HG02759 (cell line): ENCODE results near the gene POLR3GL.
A peak's percentile ranks its signal among the peaks of the same experiment; 100 is the strongest.
"Not testable (repeated sequence)": the region's sequence is repeated elsewhere in the genome, so short reads cannot be mapped to it uniquely, and the experiment has no call there.

Source experiments
- ATAC-seq: cut with Tn5 transposase; IDR thresholded peaks from one replicate; pipeline ENCODE4 v1.9.1; 2021; ENCODE audit warnings: mild to moderate bottlenecking, moderate library complexity; ENCODE audit not compliant: unreplicated experiment

POLR3GL gene

DNA sequence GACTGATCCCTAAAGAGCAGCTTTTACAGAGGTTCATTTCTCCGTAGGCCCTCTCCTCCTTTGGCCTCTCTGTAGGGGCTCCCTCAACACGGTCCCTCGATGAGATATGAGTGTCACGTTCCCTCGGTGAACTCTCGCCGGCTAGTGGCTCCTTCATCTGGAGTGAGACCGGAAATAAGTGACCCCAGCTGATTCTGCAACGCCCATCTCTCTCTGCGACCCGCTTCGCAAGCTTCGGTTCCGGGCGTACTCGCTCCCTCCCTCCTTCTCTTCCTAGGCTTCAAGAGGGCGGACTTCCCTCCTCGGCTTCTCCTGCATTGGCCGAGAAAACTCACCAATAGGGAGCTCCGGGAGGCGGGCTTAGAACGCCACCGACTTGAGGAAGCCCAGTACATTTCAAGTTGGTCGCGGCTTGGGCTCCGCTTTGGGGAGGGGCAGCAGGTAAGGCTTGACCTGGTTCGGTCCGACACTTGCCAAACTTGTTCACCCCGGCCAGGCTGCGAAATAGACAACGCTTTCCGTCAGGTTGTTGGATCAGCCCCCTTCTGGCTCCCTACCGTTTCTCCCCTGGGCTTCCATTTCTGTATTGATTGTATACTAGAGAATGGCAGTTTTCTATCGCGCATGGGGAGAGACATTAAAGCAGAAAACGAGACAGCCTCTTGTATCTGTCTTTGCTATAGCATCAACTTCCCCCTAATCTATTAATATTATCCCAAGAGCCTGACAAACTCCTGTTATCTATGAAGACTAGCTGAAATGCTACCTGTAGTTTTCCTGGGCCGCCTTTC is at the start of gene POLR3GL, which contains the start of gene ANKRD34A:
POLR3GL (plus strand) TSS at position 363 of the 791 bp plus-strand sequence. CDS start 10,176 bp downstream, outside the sequence.
ANKRD34A (minus strand) TSS at position 248 of the 791 bp plus-strand sequence. CDS start 2,816 bp downstream, outside the sequence.
- peak; percentile 90 for ATAC-seq

DNA sequence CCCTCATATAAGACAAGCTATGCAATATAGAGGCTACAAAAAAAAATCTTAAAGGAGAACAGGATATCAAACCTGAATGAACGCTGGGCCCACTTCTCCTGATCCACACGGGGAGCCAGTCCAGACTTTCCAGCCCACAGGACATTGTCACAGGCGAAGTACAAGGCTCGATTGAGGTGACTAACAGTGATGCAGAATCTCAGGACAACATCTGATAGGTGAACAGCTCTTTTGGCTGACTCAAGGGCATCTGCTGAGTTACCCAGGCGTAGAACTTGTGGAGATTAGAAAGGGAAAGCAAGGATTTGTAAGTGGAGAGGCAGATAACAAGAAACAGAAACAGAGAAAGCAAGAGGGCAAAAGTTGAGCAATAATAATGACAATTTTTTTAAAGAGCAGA is 47.7 kb upstream of the POLR3GL start:
- ATAC-seq = no peak

DNA sequence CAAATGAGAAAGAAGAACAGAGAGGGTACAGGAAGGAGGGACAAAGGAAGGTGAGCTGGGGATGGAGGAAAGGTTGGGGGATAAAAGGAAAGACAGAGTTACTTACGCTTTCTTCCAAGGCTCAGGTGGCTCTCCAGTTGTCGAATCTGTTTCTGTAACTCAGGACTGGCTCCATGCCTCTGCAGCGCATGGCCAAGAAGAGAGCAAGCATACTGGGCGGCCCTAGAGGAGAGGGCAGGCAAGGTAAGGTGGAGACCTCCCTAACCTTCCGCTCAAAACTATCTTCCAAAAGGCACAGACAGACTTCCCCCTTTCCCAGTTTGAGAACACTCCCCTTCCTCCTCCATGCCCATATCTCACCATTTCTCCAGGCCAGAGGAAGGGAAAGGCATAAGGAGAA is 46.9 kb upstream of the POLR3GL start:
- ATAC-seq = no peak

DNA sequence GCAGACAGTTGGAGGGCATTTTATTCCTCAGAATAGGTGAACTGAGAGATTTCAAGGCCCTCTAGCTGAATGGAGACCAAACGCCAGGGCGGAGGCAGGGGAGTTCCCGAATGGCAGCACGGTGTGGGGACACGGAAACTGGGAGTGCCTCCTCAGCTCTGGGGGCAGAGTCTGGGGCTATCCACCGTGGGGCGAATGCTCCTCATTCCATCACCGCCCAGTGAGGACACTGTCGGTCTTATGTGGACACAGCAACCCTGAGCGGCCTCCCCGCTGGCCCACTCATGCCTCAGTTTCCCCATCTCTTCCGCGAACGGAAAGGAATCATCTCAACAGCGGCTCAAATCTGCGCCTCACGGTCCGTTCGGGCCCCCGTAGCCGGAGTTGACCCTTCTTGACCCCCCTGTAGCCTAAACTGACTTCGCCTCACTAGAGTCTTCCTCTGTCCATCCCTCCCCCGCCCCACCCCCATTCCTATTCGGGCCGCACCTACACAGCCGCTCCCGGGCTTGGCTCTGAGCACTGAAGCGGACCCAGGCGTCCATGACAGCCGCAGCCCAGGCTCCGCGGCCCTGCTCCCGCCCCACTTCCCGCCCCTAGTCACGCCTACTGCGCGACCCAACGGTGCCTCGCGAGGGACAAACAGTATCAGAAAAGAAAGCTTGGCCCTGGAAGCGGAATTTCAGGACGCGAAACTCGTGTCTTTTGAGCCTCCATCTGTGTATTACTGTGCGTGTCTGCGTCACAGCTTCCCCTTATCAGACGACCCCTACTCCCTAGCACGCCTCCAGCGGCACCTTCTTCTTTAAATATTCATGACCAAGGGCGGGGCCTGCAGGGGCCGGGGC is 46.1 kb upstream of the POLR3GL start, which contains the start of gene PEX11B:
PEX11B (minus strand) TSS at position 574 of the 848 bp plus-strand sequence; CDS start at position 545, 29 bp downstream.
- peak; percentile 91 for ATAC-seq

DNA sequence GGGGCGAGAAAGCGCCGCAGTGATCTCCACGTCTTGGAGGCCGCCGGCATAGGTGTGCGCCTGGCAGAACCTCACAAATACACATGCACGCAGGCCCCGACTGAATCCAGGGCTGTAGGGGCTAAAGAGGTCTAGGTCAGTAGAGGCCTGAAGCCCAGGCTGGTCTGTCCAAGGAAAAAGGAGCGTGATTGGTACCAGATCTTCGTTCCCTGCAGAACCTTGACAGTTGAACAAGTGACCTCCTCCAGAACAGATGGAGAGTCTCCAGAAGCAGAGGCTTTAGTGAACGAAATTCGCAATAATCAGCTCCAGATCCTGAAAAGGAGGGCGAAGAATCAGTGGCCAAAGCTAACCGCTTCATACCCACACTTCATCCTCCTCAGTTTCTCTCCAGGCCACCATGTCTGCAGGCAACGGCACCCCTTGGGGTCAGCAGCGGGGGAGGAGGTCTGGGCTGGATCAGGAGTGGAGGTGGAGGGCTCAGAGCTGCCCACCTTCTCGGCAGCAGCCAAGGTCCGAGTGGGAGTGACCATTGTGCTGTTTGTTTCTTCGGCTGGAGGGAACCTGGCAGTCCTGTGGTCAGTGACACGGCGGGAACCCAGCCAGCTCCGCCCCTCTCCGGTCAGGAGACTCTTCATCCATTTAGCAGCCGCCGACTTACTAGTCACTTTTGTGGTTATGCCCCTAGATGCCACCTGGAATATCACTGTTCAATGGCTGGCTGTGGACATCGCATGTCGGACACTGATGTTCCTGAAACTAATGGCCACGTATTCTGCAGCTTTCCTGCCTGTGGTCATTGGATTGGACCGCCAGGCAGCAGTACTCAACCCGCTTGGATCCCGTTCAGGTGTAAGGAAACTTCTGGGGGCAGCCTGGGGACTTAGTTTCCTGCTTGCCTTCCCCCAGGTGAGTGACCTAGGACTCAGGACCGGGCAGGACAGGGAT is 45.2 kb upstream of the POLR3GL start:
- ATAC-seq = peak; percentile 13

DNA sequence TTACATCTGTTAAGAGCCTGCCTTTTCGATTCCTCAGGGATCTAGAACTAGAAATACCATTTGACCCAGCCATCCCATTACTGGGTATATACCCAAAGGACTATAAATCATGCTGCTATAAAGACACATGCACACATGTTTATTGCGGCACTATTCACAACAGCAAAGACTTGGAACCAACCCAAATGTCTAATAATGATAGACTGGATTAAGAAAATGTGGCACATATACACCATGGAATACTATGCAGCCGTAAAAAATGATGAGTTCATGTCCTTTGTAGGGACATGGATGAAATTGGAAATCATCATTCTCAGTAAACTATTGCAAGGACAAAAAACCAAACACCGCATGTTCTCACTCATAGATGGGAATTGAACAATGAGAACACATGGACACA is 44.2 kb upstream of the POLR3GL start:
- ATAC-seq = not testable (repeated sequence)

DNA sequence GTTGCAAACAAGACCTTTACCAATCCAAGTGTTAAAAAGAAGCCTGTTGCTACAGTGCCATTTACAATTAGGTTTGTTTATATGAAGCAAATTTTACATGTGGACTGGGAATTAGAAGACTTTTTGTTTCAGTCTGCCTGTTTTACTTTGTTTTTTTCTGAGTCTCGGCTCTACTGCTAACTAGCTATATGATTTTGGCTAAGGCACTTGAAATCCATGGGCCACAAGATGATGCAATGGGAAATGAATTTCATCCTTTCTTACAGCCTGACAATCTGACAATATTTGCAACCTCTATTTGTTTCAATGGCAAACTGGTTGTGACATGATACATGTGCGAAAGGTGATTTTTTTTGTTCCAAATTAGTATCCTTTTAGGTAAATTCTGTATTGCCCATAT is 42.2 kb upstream of the POLR3GL start:
- ATAC-seq = no peak

- no peak for ATAC-seq
Measured at GRCh38 chr1:145926686-145927062, 37.8 kb upstream of the POLR3GL start.

DNA sequence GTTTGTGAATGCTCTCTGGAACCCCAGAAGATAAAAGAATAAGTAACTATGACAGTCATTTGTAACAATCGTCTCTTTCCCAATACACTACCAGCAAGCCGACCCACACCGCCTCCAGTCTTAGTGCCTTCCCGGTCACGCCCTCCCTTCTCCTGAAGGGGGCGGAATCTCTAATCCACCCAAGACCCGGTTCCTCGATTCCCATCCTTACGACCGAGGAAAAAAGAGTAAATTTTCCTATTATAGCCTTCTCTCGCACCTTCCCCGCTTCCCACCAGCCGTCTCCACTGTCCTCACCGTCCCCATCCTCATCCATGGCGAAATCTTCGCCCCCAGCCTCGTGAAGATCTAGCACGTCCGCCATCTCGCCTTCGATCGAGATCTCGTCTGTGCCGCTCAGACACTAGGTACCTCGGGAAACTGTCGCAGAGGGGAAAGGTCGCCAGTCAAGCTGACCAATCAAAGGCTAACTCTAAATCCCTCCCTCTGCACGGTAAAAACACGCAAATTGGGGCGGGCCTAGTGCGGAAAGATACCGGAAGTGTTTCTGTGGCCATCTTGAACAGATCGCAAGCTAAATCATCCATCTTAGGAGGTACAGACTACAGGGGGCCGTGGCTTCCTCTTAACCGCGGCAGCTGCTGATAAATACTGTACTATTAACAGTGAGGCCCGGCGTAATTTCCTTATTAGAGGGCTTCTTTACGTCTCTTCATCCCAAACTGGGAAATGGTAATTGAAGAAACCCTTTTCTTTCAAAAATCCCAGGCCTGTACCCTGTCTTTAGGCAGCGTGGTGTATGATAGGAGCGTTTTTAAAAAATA is 37.2 kb upstream of the POLR3GL start, which contains the start of gene RBM8A:
RBM8A (minus strand) TSS at position 422 of the 824 bp plus-strand sequence; CDS start at position 364, 58 bp downstream.
- peak; percentile 97 for ATAC-seq

- no peak for ATAC-seq
Measured at GRCh38 chr1:145927916-145928643, 36.4 kb upstream of the POLR3GL start.

GRCh38 chr1:145932522-145933009 is 31.9 kb upstream of the POLR3GL start:
- not testable (repeated sequence) for ATAC-seq

DNA sequence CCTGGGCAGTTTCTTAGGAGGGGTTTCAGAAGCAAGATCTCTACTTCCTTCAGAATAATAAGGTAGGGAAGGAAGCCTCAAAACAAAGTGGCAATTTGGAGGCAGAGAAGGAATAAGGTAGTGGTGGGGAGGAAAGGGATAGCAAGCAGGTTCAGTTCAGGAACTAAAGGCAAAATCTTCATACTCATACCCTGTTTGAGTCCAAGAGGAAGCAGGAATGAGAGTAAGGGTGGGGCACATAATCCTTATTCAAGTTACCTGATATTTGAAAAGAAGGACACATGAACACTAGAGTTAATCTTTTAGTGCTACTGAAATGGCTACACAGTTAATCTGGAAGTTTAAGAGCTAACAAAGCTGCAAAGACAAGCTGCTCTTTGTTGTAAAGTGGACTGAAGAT is 28.8 kb upstream of the POLR3GL start:
- ATAC-seq = no peak

DNA sequence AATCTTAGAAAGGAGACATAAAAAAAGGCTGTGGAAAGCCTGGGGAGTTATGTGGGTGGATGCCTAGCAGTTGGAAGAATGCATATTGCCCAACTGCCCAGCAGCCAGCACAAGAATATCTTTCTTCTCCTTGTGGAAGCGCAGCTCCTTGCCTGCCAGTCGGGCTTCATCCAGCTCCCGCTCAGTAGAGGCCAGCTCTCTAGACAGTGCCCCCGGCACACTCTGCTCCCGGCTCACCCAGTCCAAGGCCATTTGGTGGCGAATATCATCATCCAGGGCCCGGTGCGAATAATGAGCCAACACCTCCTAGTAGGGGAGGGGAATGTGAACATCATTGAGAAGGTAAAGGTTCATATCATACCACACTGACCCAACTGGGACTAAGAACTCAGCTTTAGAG is 28.2 kb upstream of the POLR3GL start:
- ATAC-seq = no peak

DNA sequence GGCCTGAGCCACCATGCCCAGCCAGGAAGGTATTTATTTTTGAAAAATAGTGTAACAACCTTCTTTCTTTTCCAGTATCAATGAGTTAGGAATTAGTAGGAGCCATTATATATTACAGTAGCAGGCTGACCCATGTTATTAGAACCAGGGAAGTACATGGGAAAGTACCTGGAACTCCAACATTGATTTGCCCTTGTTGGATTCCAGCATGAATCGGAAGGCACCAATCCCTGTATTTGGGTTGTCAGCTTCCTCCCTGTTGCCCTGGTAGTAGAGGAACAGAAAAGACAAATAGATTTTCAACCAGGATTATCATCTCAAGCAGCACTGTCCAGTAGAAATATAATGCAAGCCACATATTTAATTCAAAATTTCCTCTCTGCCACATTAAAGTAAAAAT is 27.1 kb upstream of the POLR3GL start:
- ATAC-seq = no peak

DNA sequence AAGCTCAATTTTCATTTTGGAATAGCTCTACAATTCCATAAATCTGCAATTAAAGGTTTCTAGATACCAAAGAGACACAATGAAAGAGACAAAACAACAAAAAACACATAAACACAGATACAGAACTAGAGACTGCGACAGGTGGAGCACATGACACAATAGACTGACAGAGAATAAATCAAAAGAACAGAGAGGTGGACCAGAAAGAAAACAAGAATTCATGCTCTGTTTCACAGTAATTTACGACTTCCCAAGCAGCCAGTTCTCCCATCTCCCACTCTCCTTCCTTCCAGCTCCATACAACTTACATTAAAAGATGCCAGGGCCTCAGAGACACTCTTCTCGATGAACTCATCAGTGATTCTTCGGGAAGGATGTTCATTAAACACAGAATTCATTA is 22.1 kb upstream of the POLR3GL start:
- ATAC-seq = no peak

- no peak for ATAC-seq
Measured at GRCh38 chr1:145942871-145943270, 21.6 kb upstream of the POLR3GL start.

GRCh38 chr1:145944532-145944931 is 20.0 kb upstream of the POLR3GL start:
- ATAC-seq = no peak

DNA sequence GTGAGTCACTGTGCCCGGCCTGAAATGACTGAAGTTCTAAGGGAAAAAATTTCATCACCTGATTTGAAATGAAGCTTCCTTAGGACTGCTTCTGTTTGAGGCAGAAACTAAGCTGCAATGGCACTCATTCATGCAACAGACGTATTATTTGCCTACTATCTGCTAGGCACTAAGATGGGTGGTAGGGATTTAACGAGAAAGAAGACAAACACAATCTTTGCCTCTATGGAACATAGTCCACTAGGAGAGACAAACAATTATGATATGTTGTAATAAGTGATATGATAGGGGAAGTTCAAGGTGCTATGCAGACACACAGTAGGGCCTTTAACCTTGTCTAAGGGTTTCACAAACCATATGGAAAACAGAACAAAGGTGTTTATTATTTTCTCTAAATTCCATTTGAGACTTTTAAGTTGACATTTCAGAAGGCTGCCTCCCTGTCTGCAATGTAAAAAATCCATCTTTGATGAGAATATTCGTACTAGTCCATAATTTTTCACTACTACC is 18.0 kb upstream of the POLR3GL start:
- ATAC-seq = no peak
